Suprapubic skin (tissue), 3 donors: ENCODE data around the gene PSMD12.

Source experiments
- POLR2A ChIP-seq, 2 donors: fragments of 450-650 bp; IDR thresholded peaks; one replicate each; pipeline ENCODE4 v1.6.1; 2017; ENCODE audit warnings: antibody characterized with exemption in 2 of 2, mild to moderate bottlenecking in 2 of 2, moderate library complexity in 2 of 2
- TF ChIP-seq, protein P1 (sequence below), 2 donors: fragments of 200-600 bp in 1 of 2; fragments of 450-650 bp in 1 of 2; sonication (generic) in 1 of 2; IDR thresholded peaks; one replicate each; pipeline ENCODE4 v1.5.1; 2016 to 2019; ENCODE audit warnings: antibody characterized with exemption in 2 of 2, mild to moderate bottlenecking in 1 of 2, moderate library complexity in 1 of 2

DNA sequence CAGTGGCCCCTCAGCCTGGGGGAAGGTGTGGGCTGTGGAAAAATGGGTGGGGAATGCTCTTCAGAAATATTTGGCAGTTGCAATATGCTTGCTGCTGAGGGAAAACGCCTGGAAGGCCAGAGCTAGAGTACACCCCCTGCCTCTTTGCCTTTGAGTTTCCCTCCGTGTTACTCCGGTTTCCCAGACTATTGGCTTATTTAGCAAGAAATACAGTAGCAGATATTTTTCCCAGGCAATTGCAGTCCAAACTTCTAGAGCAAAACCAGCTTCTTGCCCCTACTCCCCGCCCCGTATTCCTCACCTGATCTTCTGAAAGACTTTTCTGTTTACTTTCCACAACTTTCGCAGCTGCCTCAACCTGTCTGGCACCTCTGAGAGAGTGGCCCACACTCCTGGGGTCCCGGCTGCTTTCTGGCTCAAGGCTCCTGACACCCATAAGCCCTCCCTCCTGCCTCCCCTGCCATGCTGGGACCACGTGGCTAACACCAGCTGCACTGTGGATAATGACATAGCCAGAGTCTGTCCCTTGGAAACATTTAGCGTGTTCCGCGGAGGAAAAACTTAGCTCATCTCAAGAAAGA, 75.6 kb downstream of the PSMD12 start:
- no peak for TF ChIP-seq POLR2A (IDR thresholded peaks at IDR 0.05)
- TF ChIP-seq, protein P1, sequence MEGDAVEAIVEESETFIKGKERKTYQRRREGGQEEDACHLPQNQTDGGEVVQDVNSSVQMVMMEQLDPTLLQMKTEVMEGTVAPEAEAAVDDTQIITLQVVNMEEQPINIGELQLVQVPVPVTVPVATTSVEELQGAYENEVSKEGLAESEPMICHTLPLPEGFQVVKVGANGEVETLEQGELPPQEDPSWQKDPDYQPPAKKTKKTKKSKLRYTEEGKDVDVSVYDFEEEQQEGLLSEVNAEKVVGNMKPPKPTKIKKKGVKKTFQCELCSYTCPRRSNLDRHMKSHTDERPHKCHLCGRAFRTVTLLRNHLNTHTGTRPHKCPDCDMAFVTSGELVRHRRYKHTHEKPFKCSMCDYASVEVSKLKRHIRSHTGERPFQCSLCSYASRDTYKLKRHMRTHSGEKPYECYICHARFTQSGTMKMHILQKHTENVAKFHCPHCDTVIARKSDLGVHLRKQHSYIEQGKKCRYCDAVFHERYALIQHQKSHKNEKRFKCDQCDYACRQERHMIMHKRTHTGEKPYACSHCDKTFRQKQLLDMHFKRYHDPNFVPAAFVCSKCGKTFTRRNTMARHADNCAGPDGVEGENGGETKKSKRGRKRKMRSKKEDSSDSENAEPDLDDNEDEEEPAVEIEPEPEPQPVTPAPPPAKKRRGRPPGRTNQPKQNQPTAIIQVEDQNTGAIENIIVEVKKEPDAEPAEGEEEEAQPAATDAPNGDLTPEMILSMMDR (IDR thresholded peaks at IDR 0.05), result no peak
